Measurements from ENCODE around the gene TBC1D22B. TPM values are rescaled to one million over a fixed set of nuclear protein-coding genes. Genes with fewer than 3 reads are reported as not detected.

The TBC1D22B gene
- total RNA-seq, 1 donor, result 4.8 TPM

- DNase-seq (ENCODE audit: low read depth), result no peak
- H3K4me3 ChIP-seq (ENCODE audit: low read depth, low read length), result no peak overlapping the region
- TF ChIP-seq, protein P1, sequence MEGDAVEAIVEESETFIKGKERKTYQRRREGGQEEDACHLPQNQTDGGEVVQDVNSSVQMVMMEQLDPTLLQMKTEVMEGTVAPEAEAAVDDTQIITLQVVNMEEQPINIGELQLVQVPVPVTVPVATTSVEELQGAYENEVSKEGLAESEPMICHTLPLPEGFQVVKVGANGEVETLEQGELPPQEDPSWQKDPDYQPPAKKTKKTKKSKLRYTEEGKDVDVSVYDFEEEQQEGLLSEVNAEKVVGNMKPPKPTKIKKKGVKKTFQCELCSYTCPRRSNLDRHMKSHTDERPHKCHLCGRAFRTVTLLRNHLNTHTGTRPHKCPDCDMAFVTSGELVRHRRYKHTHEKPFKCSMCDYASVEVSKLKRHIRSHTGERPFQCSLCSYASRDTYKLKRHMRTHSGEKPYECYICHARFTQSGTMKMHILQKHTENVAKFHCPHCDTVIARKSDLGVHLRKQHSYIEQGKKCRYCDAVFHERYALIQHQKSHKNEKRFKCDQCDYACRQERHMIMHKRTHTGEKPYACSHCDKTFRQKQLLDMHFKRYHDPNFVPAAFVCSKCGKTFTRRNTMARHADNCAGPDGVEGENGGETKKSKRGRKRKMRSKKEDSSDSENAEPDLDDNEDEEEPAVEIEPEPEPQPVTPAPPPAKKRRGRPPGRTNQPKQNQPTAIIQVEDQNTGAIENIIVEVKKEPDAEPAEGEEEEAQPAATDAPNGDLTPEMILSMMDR (IDR thresholded peaks at IDR 0.05; ENCODE audit: insufficient read depth, low read length), result no peak
Observed at GRCh38 chr6:37243131-37243815, 14.3 kb upstream of the TBC1D22B start.

DNA sequence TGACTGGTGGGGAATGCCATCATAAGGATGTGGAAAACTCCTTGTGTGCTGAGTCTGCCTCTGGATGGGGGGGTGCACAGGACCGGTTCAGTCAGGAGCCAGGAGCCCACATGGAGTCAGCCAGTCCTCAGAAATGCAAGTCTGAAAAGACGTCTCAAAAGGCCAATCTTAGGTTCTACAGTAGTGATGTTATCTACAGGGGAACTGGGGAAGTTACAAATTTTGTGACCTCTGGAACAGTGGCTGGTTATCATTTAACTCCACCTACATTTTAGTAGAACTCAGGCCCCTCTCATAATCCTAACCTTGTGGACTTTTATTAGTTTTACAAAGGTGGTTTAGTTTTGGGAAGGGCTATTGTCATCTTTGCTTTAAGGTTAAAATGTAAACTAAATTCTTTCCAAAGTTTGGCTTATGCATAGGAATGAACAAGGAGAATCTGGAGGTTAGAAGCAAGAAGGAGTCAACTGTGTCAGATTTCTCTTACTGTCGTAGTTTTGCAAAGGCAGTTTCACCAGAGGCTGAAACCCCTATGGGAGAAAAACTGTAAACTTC is 13.7 kb upstream of the TBC1D22B start:
- no peak overlapping the region for H3K4me3 ChIP-seq (ENCODE audit: low read depth, low read length)
- TF ChIP-seq, protein P1 (IDR thresholded peaks at IDR 0.05; ENCODE audit: insufficient read depth, low read length), result no peak
- DNase-seq (ENCODE audit: low read depth), result no peak

DNA sequence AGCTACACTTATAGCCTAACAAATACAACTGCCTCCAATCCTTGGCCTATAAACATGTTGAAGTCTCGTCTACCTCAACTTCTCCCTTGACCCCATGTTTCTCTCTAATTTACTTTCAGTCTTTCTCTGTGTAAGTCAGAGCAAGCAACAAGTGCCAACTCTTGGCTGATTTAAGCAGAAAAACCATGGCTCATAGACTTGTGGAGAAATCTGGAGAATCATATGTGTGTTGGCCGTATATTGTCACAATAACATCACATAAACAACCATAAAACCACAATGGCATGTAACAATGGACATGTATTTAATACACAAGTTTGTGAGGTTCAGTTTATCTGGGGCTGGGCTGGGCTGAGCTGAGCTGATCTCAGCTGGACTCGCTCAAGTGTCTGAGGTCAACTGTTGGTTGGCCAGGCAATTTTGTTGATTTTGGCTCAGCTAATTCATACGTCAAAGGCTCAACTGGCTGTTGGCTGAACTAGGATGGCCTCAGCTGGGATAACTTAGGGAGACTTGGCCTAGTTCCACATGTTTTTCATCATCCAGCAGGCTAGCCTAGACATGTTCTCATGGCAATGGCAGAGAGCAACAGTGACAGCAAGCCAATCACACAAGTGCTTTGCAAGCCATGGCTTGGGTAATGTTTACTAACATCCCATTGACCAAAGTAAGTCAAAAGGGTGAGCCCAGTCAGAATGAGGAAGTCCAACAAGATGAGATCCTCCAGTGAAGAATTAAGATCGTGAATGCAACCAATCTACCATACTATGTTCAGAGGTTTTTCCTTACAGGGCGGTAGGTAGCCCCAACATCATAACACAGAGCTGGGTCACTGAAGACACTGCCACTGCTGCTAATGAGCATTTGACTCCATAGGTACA is 12.9 kb upstream of the TBC1D22B start:
- TF ChIP-seq, protein P1 (IDR thresholded peaks at IDR 0.05; ENCODE audit: insufficient read depth, low read length), result no peak
- no peak overlapping the region for H3K4me3 ChIP-seq (ENCODE audit: low read depth, low read length)
- peak; percentile 100 for DNase-seq (ENCODE audit: low read depth)

GRCh38 chr6:37251211-37251780 is 6.3 kb upstream of the TBC1D22B start:
- no peak overlapping the region for H3K4me3 ChIP-seq (ENCODE audit: low read depth, low read length)
- peak; percentile 54 for DNase-seq (ENCODE audit: low read depth)
- TF ChIP-seq, protein P1 (IDR thresholded peaks at IDR 0.05; ENCODE audit: insufficient read depth, low read length), result no peak

DNA sequence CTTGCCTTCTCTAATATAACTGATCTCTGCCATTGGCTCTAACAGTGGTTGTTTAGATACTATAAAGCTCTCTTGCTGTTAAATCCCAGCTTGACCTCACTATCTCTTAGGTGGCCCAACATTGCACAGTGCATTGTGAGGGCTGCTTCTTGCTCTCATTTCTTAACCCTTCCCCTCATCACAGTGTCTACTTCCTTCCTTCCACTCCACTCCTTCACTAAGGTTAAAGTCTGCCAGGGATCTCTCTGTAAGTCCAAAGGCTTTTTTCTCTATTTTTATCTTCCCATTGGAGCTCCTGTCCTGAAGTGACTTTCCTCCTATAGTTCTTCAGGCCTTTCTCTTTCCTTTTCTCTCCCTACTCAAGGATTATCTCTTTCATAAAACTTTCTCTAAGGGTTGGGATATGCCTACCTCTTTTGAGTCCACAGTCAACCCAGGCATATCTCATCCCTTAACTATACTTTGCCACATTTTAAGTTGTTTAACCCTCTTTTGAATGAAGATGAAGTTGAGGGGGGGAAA is 4.0 kb upstream of the TBC1D22B start:
- TF ChIP-seq, protein P1 (IDR thresholded peaks at IDR 0.05; ENCODE audit: insufficient read depth, low read length), result no peak
- no peak for DNase-seq (ENCODE audit: low read depth)
- no peak overlapping the region for H3K4me3 ChIP-seq (ENCODE audit: low read depth, low read length)

DNA sequence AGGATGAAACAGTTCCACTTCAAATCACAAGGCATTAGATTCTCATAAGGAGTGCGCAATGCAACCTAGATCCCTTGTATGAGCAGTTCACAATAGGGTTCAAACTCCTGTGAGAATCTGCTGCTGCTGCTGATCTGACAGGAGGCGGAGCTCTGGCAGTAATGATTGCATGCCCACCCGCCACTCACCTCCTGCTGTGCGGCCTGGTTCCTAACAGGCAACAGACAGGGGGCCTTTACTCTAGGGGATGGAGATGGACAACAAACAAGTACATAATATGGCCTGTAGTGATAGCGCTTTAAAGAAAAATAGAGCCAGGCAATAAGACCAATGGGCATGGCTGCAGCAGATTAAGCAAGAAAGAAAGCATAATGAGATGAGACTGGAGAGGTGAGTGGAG is 2.7 kb upstream of the TBC1D22B start:
- no peak for DNase-seq (ENCODE audit: low read depth)
- TF ChIP-seq, protein P1 (IDR thresholded peaks at IDR 0.05; ENCODE audit: insufficient read depth, low read length), result no peak
- no peak overlapping the region for H3K4me3 ChIP-seq (ENCODE audit: low read depth, low read length)

Measured in fibroblast of the aortic adventitia (primary cell).